ENCODE data around the gene TRPV4. TPM values are rescaled to one million over a fixed set of nuclear protein-coding genes. Genes with fewer than 3 reads are reported as not detected.

TRPV4 gene
- total RNA-seq, 1 donor from 2014 or later = 0.56 TPM

DNA sequence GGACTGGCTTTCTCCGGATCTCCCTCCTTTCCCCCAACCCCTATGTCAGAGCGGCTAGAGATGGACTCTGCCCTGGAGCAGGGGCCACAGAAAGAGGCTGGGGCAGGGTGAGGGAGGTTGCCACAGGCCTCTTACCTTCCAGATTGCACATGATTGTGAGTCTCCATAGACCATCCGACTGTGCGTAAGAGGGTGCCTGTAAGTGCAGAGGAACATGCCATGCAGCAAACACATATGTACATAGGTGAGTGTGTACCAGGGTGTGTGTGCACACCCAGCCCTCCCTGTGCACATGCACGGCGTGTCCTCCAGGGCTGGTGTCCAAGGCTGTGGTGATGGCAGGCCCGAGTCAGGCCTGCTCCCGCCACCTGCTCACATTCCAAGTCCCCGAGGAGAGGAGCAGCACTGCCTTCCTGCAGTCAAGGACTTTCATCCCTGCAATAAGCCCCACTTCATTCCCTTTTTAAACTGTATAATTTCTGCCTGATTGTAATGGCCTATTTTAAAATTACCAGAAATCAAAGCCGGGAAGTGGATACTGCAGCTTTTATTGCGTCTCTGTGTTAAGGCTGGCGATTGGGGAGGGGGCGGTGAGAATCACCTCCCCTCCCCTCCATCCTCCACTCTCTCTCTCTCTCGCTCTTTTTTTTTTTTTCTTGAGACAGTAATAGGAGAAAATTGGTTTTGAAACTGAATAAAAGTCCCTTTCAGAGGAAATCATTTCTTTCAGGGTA lies 91.1 kb downstream of the TRPV4 start:
- no peak overlapping the region for H3K27ac Mint-ChIP-seq
- no peak for DNase-seq (ENCODE audit: low spot score)
- no peak overlapping the region for H3K4me2 ChIP-seq
- H3K9me3 Mint-ChIP-seq = no peaks in the 10 kb centered on the region
- H3K4me3 ChIP-seq = no peak overlapping the region
- H3K79me2 ChIP-seq (ENCODE audit: low read depth) = no peaks in the 10 kb centered on the region
- H3K9me3 ChIP-seq (ENCODE audit: low read depth) = no peaks in the 10 kb centered on the region
- no peak overlapping the region for H3K4me3 Mint-ChIP-seq
- H3K36me3 ChIP-seq = no peaks in the 10 kb centered on the region
- H3K4me1 Mint-ChIP-seq = peaks cover 23% of the 10 kb centered on the region
- peaks cover 61% of the 10 kb centered on the region for H4K20me1 ChIP-seq (ENCODE audit: low read depth)
- H3K27me3 Mint-ChIP-seq (ENCODE audit: insufficient read depth, low read depth) = peaks cover 2% of the 10 kb centered on the region
- no peak overlapping the region for H3K9ac ChIP-seq
- no peaks in the 10 kb centered on the region for H3K27me3 ChIP-seq
- H2AFZ ChIP-seq (replicated peaks) = no peak overlapping the region
- TF ChIP-seq EZH2phosphoT487 (IDR thresholded peaks at IDR 0.05) = no peak
- no peak for TF ChIP-seq EZH2 (IDR thresholded peaks at IDR 0.05)
- TF ChIP-seq, protein P1, sequence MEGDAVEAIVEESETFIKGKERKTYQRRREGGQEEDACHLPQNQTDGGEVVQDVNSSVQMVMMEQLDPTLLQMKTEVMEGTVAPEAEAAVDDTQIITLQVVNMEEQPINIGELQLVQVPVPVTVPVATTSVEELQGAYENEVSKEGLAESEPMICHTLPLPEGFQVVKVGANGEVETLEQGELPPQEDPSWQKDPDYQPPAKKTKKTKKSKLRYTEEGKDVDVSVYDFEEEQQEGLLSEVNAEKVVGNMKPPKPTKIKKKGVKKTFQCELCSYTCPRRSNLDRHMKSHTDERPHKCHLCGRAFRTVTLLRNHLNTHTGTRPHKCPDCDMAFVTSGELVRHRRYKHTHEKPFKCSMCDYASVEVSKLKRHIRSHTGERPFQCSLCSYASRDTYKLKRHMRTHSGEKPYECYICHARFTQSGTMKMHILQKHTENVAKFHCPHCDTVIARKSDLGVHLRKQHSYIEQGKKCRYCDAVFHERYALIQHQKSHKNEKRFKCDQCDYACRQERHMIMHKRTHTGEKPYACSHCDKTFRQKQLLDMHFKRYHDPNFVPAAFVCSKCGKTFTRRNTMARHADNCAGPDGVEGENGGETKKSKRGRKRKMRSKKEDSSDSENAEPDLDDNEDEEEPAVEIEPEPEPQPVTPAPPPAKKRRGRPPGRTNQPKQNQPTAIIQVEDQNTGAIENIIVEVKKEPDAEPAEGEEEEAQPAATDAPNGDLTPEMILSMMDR (IDR thresholded peaks at IDR 0.05) = no peak
- no peak overlapping the region for H3K27ac ChIP-seq
- H3K4me1 ChIP-seq = peaks cover 32% of the 10 kb centered on the region
- H3F3A ChIP-seq (ENCODE audit: low read depth) = no peaks in the 10 kb centered on the region
- H3K36me3 Mint-ChIP-seq = no peaks in the 10 kb centered on the region

DNA sequence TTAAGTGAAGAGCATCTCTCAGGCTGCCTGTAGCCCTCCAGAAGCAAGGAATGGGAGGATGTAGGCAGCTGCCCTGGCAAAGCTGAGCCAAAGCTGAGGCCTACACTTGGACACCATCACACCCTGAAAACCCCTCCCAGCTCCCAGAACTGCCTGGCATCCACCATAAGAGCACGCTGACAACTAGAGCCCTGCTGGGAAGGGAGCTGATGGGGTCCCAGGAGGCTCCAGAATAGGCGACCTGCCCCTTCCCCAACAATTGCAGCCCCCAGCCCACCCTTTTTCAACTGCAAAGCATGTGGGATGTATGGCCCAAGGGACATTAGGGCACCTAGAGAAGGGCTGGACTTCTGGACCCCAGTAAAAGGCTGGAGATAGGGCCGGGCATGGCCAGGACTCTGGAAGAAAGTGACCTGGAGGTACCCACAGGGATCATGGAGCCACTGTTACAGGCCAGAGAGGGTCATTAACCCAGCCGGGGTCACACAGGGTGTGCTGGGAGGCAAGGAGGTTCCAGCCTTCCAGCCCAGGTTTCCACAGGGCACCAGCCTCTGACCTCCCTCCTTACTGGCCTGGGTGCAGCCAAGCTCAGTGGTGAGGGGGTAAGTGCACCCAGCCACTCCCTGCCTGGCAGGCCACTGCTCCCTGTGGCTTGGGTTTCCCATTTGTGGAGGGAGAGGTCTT lies 91.8 kb downstream of the TRPV4 start:
- Histone ChIP-seq H3K27ac (no peak overlapping the region), H3K9me3 (ENCODE audit: low read depth) (no peaks in the 10 kb centered on the region), H3K79me2 (ENCODE audit: low read depth) (no peaks in the 10 kb centered on the region), H3K9ac (no peak overlapping the region), H3F3A (ENCODE audit: low read depth) (no peaks in the 10 kb centered on the region), H2AFZ (replicated peaks) (no peak overlapping the region), H3K27me3 (no peaks in the 10 kb centered on the region), H3K4me2 (no peak overlapping the region), H3K36me3 (no peaks in the 10 kb centered on the region), H3K4me1 (peaks cover 32% of the 10 kb centered on the region), H4K20me1 (ENCODE audit: low read depth) (peaks cover 67% of the 10 kb centered on the region), H3K4me3 (no peak overlapping the region)
- H3K27me3 Mint-ChIP-seq (ENCODE audit: insufficient read depth, low read depth) = peaks cover 6% of the 10 kb centered on the region
- no peaks in the 10 kb centered on the region for H3K9me3 Mint-ChIP-seq
- no peak overlapping the region for H3K4me3 Mint-ChIP-seq
- no peak for TF ChIP-seq EZH2 (IDR thresholded peaks at IDR 0.05)
- H3K4me1 Mint-ChIP-seq = peaks cover 27% of the 10 kb centered on the region
- H3K27ac Mint-ChIP-seq = no peak overlapping the region
- DNase-seq (ENCODE audit: low spot score) = no peak
- H3K36me3 Mint-ChIP-seq = no peaks in the 10 kb centered on the region

DNA sequence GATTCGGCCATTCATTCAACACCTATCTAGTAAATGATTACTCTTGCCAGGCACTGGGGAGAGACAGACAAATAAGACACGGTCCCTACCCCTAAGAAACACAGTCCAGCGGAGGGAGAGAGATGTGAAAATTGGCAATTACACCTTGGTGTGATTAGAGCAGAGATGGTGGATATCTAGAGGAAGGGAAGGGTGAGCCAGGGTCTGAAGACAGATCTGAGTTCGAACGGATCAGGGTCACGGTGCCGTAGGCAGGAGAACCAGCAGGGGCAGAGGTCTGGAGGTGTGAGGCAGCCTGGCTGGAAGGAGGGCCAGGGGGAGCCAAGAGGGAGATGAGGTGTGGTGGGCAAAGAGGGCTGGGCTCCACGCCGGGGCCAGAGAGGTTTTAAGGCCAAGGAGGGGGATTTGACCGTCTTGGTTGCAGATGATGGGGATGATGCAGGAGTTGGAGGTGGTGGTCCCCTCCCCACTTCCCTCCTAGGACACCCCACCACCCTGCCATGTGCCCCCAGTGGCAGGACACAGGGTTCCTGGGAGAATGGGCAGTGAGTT lies 92.4 kb downstream of the TRPV4 start:
- Histone ChIP-seq H3K36me3 (no peaks in the 10 kb centered on the region), H4K20me1 (ENCODE audit: low read depth) (peaks cover 74% of the 10 kb centered on the region), H3K27ac (no peak overlapping the region), H3F3A (ENCODE audit: low read depth) (no peaks in the 10 kb centered on the region), H3K79me2 (ENCODE audit: low read depth) (no peaks in the 10 kb centered on the region), H3K4me2 (no peak overlapping the region), H3K9me3 (ENCODE audit: low read depth) (no peaks in the 10 kb centered on the region), H3K9ac (no peak overlapping the region), H3K4me1 (peaks cover 38% of the 10 kb centered on the region), H3K27me3 (peaks cover 5% of the 10 kb centered on the region), H3K4me3 (no peak overlapping the region), H2AFZ (replicated peaks) (no peak overlapping the region)
- H3K36me3 Mint-ChIP-seq = no peaks in the 10 kb centered on the region
- H3K27me3 Mint-ChIP-seq (ENCODE audit: insufficient read depth, low read depth) = peaks cover 10% of the 10 kb centered on the region
- no peaks in the 10 kb centered on the region for H3K9me3 Mint-ChIP-seq
- no peak overlapping the region for H3K27ac Mint-ChIP-seq
- H3K4me3 Mint-ChIP-seq = no peak overlapping the region
- DNase-seq (ENCODE audit: low spot score) = no peak
- TF ChIP-seq, protein P1 (IDR thresholded peaks at IDR 0.05) = no peak
- TF ChIP-seq EZH2 (IDR thresholded peaks at IDR 0.05) = no peak
- no peak for TF ChIP-seq EZH2phosphoT487 (IDR thresholded peaks at IDR 0.05)
- H3K4me1 Mint-ChIP-seq = peaks cover 31% of the 10 kb centered on the region

Data from neural progenitor cell (in vitro differentiated cells).